Thyroid gland (tissue), 4 donors: ENCODE measurements around the gene KIRREL3.

Experiments
- POLR2A ChIP-seq, 2 donors: fragments of 450-650 bp; IDR thresholded peaks; one replicate each; pipeline ENCODE4 v1.6.1; 2017; ENCODE audit warnings: antibody characterized with exemption in 2 of 2, mild to moderate bottlenecking in 2 of 2, moderate library complexity in 1 of 2
- TF ChIP-seq, protein P1 (sequence below), 6 experiments: fragments of 200-600 bp in 3 of 6; fragments of 450-650 bp in 3 of 6; sonication (generic) in 3 of 6; IDR thresholded peaks; one replicate each; pipeline ENCODE4 v1.5.1; 2016 to 2019; ENCODE audit warnings: antibody characterized with exemption in 6 of 6, mild to moderate bottlenecking in 2 of 6, inconsistent platforms in 1 of 6, moderate library complexity in 1 of 6

GRCh38 chr11:126660321-126660720 lies 340.2 kb downstream of the KIRREL3 start:
- TF ChIP-seq, protein P1, sequence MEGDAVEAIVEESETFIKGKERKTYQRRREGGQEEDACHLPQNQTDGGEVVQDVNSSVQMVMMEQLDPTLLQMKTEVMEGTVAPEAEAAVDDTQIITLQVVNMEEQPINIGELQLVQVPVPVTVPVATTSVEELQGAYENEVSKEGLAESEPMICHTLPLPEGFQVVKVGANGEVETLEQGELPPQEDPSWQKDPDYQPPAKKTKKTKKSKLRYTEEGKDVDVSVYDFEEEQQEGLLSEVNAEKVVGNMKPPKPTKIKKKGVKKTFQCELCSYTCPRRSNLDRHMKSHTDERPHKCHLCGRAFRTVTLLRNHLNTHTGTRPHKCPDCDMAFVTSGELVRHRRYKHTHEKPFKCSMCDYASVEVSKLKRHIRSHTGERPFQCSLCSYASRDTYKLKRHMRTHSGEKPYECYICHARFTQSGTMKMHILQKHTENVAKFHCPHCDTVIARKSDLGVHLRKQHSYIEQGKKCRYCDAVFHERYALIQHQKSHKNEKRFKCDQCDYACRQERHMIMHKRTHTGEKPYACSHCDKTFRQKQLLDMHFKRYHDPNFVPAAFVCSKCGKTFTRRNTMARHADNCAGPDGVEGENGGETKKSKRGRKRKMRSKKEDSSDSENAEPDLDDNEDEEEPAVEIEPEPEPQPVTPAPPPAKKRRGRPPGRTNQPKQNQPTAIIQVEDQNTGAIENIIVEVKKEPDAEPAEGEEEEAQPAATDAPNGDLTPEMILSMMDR (IDR thresholded peaks at IDR 0.05) = no peak
- no peak for TF ChIP-seq POLR2A (IDR thresholded peaks at IDR 0.05)
